Cerebellar cortex (tissue), 1 donor: ENCODE results near the gene SLC16A3.

ENCODE experiments used
- DNase-seq: peaks from one replicate; pipeline ENCODE4 v3.0.0-alpha.2; 2015; ENCODE audit warnings: low spot score

The SLC16A3 gene

DNA sequence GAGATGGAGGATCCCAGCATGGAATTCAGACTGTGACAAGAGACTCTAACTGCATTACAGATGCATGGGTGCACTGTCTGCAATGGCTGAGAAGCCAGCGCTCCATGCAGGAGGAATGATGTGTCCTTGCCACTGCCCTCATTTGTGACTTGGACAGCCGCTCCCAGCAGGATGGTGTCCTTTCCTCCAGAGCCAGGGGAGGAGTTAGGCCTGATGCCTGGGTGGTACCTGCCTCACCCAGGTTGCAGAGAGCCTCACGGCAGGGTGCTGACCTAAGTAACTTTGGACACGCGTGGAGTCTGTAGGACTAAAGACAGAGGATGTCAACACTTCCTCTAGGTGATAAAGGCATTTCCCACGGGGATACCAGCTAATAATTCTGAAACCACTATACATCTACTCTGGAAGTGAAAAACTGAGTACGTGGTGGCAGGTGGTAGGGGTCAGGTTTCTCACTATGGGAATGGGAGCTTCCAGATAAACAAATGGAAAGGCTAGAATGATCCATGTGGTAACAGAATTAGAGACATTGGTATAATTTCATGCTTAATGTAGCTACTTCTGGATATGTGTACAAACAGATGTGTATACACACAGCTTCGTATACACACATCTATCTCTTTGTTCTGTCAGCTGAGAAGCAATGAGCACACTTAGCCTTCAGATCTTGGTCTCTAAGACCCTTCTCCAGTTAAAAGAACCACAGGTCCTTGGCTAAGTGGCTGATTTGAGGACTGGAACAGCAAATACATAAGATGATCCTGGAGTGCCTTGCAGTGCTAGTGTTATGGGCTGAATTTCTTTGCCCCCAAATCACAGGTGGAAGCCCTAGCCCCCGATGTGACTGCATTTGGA lies 58.4 kb downstream of the SLC16A3 start:
- no peak for DNase-seq

DNA sequence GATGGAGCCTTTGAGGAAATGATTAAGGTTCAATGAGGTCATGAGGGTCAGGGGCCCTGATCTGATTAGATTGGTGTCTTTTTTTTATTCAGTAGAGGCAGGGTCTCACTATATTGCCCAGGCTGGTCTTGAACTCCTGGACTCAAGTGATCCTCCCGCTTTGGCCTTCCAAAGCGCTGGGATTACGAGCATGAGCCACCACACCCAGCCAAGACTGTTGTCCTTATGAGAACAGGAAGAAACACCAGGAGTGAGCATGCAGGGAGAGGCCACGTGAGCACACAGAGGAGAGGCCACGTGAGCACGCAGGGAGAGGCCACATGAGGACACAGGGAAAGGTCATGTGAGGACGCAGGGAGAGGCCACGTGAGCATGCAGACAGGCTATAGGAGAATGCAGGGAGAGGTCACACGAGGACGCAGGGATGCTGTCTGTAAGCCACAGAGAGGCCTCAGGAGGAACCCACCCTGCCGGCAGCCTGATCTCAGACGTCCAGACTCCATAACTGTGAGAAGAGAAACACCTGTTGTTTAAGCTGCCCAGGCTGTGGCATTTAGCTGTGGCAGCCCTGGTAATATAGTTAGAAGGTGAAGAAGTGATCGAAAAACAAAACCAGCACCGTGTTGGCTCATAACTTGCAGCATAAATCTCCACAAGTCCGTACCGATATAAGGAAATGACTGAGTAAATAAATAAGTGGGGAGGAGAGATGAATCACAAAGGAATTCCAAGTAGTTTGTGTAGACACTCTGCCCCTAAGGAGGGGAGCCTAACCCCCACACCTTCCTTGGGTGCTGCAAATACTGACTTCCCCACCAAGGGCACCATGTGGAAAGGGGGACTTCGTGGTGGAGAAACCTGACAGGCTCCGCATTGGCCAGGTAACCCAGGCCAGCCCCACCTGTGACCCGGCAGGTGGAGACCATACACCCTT lies 59.3 kb downstream of the SLC16A3 start:
- DNase-seq = peak; percentile 64
